ENCODE results near the gene FRMD4B.
A peak's percentile ranks its signal among the peaks of the same experiment; 100 is the strongest.

The FRMD4B gene

GRCh38 chr3:69400683-69401082, 14.8 kb upstream of the FRMD4B start:
- H3K9ac ChIP-seq (ENCODE audit: low read length), result no peak overlapping the region
- no peaks in the 10 kb centered on the region for H3K9me3 ChIP-seq (ENCODE audit: low read length)
- H3K27me3 ChIP-seq (ENCODE audit: control insufficient read depth in 1 of 2, insufficient read depth in 2 of 2, low read length in 2 of 2), result no peaks in the 10 kb centered on the region
- H3K4me3 ChIP-seq (ENCODE audit: low read depth in 1 of 2, low read length in 2 of 2), result no peak overlapping the region
- H3K27ac ChIP-seq (ENCODE audit: low read depth, low read length), result no peak overlapping the region
- no peaks in the 10 kb centered on the region for H3K36me3 ChIP-seq (ENCODE audit: insufficient read depth, low read length)
- H3K4me1 ChIP-seq (ENCODE audit: insufficient read depth, low read length), result no peaks in the 10 kb centered on the region

GRCh38 chr3:69392850-69393249, 7.0 kb upstream of the FRMD4B start:
- Histone ChIP-seq H3K27me3 (ENCODE audit: control insufficient read depth in 1 of 2, insufficient read depth in 2 of 2, low read length in 2 of 2) (peaks cover 0 to 6% of the 10 kb centered on the region in 2 donors), H3K36me3 (ENCODE audit: insufficient read depth, low read length) (no peaks in the 10 kb centered on the region), H3K9ac (ENCODE audit: low read length) (no peak overlapping the region), H3K9me3 (ENCODE audit: low read length) (no peaks in the 10 kb centered on the region), H3K27ac (ENCODE audit: low read depth, low read length) (no peak overlapping the region), H3K4me1 (ENCODE audit: insufficient read depth, low read length) (no peaks in the 10 kb centered on the region), H3K4me3 (ENCODE audit: low read depth in 1 of 2, low read length in 2 of 2) (no peak overlapping the region)

GRCh38 chr3:69392415-69392814, 6.5 kb upstream of the FRMD4B start:
- Histone ChIP-seq H3K4me1 (ENCODE audit: insufficient read depth, low read length) (no peaks in the 10 kb centered on the region), H3K9me3 (ENCODE audit: low read length) (no peaks in the 10 kb centered on the region), H3K36me3 (ENCODE audit: insufficient read depth, low read length) (no peaks in the 10 kb centered on the region), H3K9ac (ENCODE audit: low read length) (no peak overlapping the region), H3K27me3 (ENCODE audit: control insufficient read depth in 1 of 2, insufficient read depth in 2 of 2, low read length in 2 of 2) (peaks cover 0 to 6% of the 10 kb centered on the region in 2 donors), H3K4me3 (ENCODE audit: low read depth in 1 of 2, low read length in 2 of 2) (no peak overlapping the region), H3K27ac (ENCODE audit: low read depth, low read length) (no peak overlapping the region)

- Histone ChIP-seq H3K4me3 (ENCODE audit: low read depth in 1 of 2, low read length in 2 of 2) (no peak overlapping the region), H3K9me3 (ENCODE audit: low read length) (no peaks in the 10 kb centered on the region), H3K36me3 (ENCODE audit: insufficient read depth, low read length) (no peaks in the 10 kb centered on the region), H3K27ac (ENCODE audit: low read depth, low read length) (no peak overlapping the region), H3K4me1 (ENCODE audit: insufficient read depth, low read length) (peaks cover 2% of the 10 kb centered on the region), H3K27me3 (ENCODE audit: control insufficient read depth in 1 of 2, insufficient read depth in 2 of 2, low read length in 2 of 2) (peaks cover 0 to 8% of the 10 kb centered on the region in 2 donors), H3K9ac (ENCODE audit: low read length) (no peak overlapping the region)
Observed at GRCh38 chr3:69391554-69391953, 5.7 kb upstream of the FRMD4B start.

GRCh38 chr3:69390771-69391170, 4.9 kb upstream of the FRMD4B start:
- Histone ChIP-seq H3K9ac (ENCODE audit: low read length) (no peak overlapping the region), H3K36me3 (ENCODE audit: insufficient read depth, low read length) (no peaks in the 10 kb centered on the region), H3K9me3 (ENCODE audit: low read length) (no peaks in the 10 kb centered on the region), H3K27ac (ENCODE audit: low read depth, low read length) (no peak overlapping the region), H3K4me3 (ENCODE audit: low read depth in 1 of 2, low read length in 2 of 2) (no peak overlapping the region), H3K27me3 (ENCODE audit: control insufficient read depth in 1 of 2, insufficient read depth in 2 of 2, low read length in 2 of 2) (peaks cover 0 to 14% of the 10 kb centered on the region in 2 donors), H3K4me1 (ENCODE audit: insufficient read depth, low read length) (peaks cover 5% of the 10 kb centered on the region)

- H3K27me3 ChIP-seq (ENCODE audit: control insufficient read depth in 1 of 2, insufficient read depth in 2 of 2, low read length in 2 of 2), result peaks cover 8 to 14% of the 10 kb centered on the region in 2 donors
- no peaks in the 10 kb centered on the region for H3K9me3 ChIP-seq (ENCODE audit: low read length)
- H3K4me1 ChIP-seq (ENCODE audit: insufficient read depth, low read length), result peaks cover 5% of the 10 kb centered on the region
- no peak overlapping the region for H3K4me3 ChIP-seq (ENCODE audit: low read depth in 1 of 2, low read length in 2 of 2)
- H3K36me3 ChIP-seq (ENCODE audit: insufficient read depth, low read length), result no peaks in the 10 kb centered on the region
- no peak overlapping the region for H3K9ac ChIP-seq (ENCODE audit: low read length)
- H3K27ac ChIP-seq (ENCODE audit: low read depth, low read length), result no peak overlapping the region
Observed at GRCh38 chr3:69389520-69390248, 3.8 kb upstream of the FRMD4B start.

- H3K4me3 ChIP-seq (ENCODE audit: low read depth in 1 of 2, low read length in 2 of 2), result no peak overlapping the region
- no peaks in the 10 kb centered on the region for H3K9me3 ChIP-seq (ENCODE audit: low read length)
- H3K27ac ChIP-seq (ENCODE audit: low read depth, low read length), result no peak overlapping the region
- no peak overlapping the region for H3K9ac ChIP-seq (ENCODE audit: low read length)
- no peaks in the 10 kb centered on the region for H3K36me3 ChIP-seq (ENCODE audit: insufficient read depth, low read length)
- peaks cover 5% of the 10 kb centered on the region for H3K4me1 ChIP-seq (ENCODE audit: insufficient read depth, low read length)
- H3K27me3 ChIP-seq (ENCODE audit: control insufficient read depth in 1 of 2, insufficient read depth in 2 of 2, low read length in 2 of 2), result peaks cover 8 to 14% of the 10 kb centered on the region in 2 donors
Observed at GRCh38 chr3:69388241-69388640, 2.4 kb upstream of the FRMD4B start.

- Histone ChIP-seq H3K9me3 (ENCODE audit: low read length) (no peaks in the 10 kb centered on the region), H3K4me1 (ENCODE audit: insufficient read depth, low read length) (peaks cover 5% of the 10 kb centered on the region), H3K27me3 (ENCODE audit: control insufficient read depth in 1 of 2, insufficient read depth in 2 of 2, low read length in 2 of 2) (peaks cover 8 to 14% of the 10 kb centered on the region in 2 donors), H3K9ac (ENCODE audit: low read length) (no peak overlapping the region), H3K36me3 (ENCODE audit: insufficient read depth, low read length) (no peaks in the 10 kb centered on the region), H3K4me3 (ENCODE audit: low read depth in 1 of 2, low read length in 2 of 2) (peak overlapping the region; percentile 56 to 58), H3K27ac (ENCODE audit: low read depth, low read length) (no peak overlapping the region)
Observed at GRCh38 chr3:69386556-69387385, 883 bp upstream of the FRMD4B start.

- H3K9me3 ChIP-seq (ENCODE audit: low read length), result no peaks in the 10 kb centered on the region
- H3K4me3 ChIP-seq (ENCODE audit: low read depth in 1 of 2, low read length in 2 of 2), result peak overlapping the region; percentile 56 to 58
- H3K9ac ChIP-seq (ENCODE audit: low read length), result no peak overlapping the region
- H3K27ac ChIP-seq (ENCODE audit: low read depth, low read length), result no peak overlapping the region
- H3K27me3 ChIP-seq (ENCODE audit: control insufficient read depth in 1 of 2, insufficient read depth in 2 of 2, low read length in 2 of 2), result peaks cover 8 to 11% of the 10 kb centered on the region in 2 donors
- peaks cover 5% of the 10 kb centered on the region for H3K4me1 ChIP-seq (ENCODE audit: insufficient read depth, low read length)
- H3K36me3 ChIP-seq (ENCODE audit: insufficient read depth, low read length), result no peaks in the 10 kb centered on the region
Observed at GRCh38 chr3:69385123-69385722, 665 bp downstream of the FRMD4B start.

GRCh38 chr3:69384326-69384725, 1.6 kb downstream of the FRMD4B start:
- H3K9me3 ChIP-seq (ENCODE audit: low read length), result no peaks in the 10 kb centered on the region
- peaks cover 5% of the 10 kb centered on the region for H3K4me1 ChIP-seq (ENCODE audit: insufficient read depth, low read length)
- H3K27me3 ChIP-seq (ENCODE audit: control insufficient read depth in 1 of 2, insufficient read depth in 2 of 2, low read length in 2 of 2), result peaks cover 8 to 9% of the 10 kb centered on the region in 2 donors
- H3K27ac ChIP-seq (ENCODE audit: low read depth, low read length), result no peak overlapping the region
- no peaks in the 10 kb centered on the region for H3K36me3 ChIP-seq (ENCODE audit: insufficient read depth, low read length)
- peak overlapping the region in 1 of 2 donors; percentile 58 for H3K4me3 ChIP-seq (ENCODE audit: low read depth in 1 of 2, low read length in 2 of 2)
- H3K9ac ChIP-seq (ENCODE audit: low read length), result no peak overlapping the region

- H3K27me3 ChIP-seq (ENCODE audit: control insufficient read depth in 1 of 2, insufficient read depth in 2 of 2, low read length in 2 of 2), result no peaks in the 10 kb centered on the region
- H3K4me1 ChIP-seq (ENCODE audit: insufficient read depth, low read length), result no peaks in the 10 kb centered on the region
- H3K9me3 ChIP-seq (ENCODE audit: low read length), result no peaks in the 10 kb centered on the region
- H3K36me3 ChIP-seq (ENCODE audit: insufficient read depth, low read length), result no peaks in the 10 kb centered on the region
- no peak overlapping the region for H3K27ac ChIP-seq (ENCODE audit: low read depth, low read length)
- H3K9ac ChIP-seq (ENCODE audit: low read length), result no peak overlapping the region
- H3K4me3 ChIP-seq (ENCODE audit: low read depth in 1 of 2, low read length in 2 of 2), result no peak overlapping the region
Observed at GRCh38 chr3:69379661-69380060, 6.2 kb downstream of the FRMD4B start.

All from muscle layer of colon (tissue), 2 donors.